IMR-90 (cell line): ENCODE data around the gene NOC2L.

Source experiments
- MXI1 ChIP-seq: IDR thresholded peaks from 2 replicates; pipeline ENCODE4 v1.6.1; 2012; ENCODE audit warnings: low read depth, mild to moderate bottlenecking, low read length, moderate library complexity, borderline replicate concordance
- POLR2A ChIP-seq: IDR thresholded peaks from 2 replicates; pipeline ENCODE4 v1.6.1; 2012; ENCODE audit warnings: mild to moderate bottlenecking, low read depth, low read length
- RAD21 ChIP-seq: IDR thresholded peaks from 2 replicates; pipeline ENCODE4 v1.6.1; 2012; ENCODE audit warnings: low read length, improper control_type of control experiment
- RCOR1 ChIP-seq: IDR thresholded peaks from 2 replicates; pipeline ENCODE4 v1.6.1; 2012; ENCODE audit warnings: mild to moderate bottlenecking, low read length, improper control_type of control experiment; ENCODE audit not compliant: insufficient replicate concordance
- USF2 ChIP-seq: fragments of 150-350 bp; IDR thresholded peaks from 2 replicates; pipeline ENCODE4 v1.6.1; 2017; ENCODE audit warnings: mild to moderate bottlenecking, antibody characterized with exemption, low read length, low read depth
- TF ChIP-seq, protein P1 (sequence below): conservative IDR thresholded peaks from 2 replicates; pipeline ENCODE4 v1.5.1; 2012; ENCODE audit warnings: mild to moderate bottlenecking, low read depth, low read length, improper control_type of control experiment

DNA sequence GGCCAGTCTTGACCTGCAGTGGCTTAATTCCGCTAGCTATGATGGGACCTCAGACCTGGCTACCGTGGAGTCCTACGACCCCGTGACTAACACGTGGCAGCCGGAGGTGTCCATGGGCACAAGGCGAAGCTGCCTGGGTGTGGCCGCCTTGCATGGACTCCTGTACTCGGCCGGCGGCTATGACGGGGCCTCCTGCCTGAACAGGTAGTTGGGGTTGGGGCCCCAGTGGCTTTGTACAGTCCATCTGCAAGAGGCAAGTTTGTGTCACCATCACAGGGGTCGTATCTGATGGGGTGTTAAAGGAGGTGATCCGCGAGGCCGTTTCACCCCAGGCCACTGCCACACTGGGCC lies 4.2 kb upstream of the NOC2L start:
- TF ChIP-seq, protein P1, sequence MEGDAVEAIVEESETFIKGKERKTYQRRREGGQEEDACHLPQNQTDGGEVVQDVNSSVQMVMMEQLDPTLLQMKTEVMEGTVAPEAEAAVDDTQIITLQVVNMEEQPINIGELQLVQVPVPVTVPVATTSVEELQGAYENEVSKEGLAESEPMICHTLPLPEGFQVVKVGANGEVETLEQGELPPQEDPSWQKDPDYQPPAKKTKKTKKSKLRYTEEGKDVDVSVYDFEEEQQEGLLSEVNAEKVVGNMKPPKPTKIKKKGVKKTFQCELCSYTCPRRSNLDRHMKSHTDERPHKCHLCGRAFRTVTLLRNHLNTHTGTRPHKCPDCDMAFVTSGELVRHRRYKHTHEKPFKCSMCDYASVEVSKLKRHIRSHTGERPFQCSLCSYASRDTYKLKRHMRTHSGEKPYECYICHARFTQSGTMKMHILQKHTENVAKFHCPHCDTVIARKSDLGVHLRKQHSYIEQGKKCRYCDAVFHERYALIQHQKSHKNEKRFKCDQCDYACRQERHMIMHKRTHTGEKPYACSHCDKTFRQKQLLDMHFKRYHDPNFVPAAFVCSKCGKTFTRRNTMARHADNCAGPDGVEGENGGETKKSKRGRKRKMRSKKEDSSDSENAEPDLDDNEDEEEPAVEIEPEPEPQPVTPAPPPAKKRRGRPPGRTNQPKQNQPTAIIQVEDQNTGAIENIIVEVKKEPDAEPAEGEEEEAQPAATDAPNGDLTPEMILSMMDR: no peak
- TF ChIP-seq USF2: no peak
- TF ChIP-seq MXI1: no peak
- TF ChIP-seq POLR2A: no peak
- TF ChIP-seq RAD21: no peak
- no peak for TF ChIP-seq RCOR1
